Upper lobe of right lung (tissue), 1 donor: ENCODE results near the gene TSPAN15. TPM values are rescaled to one million over a fixed set of nuclear protein-coding genes. Genes with fewer than 3 reads are reported as not detected.
A peak's percentile ranks its signal among the peaks of the same experiment; 100 is the strongest.

Experiments
- ATAC-seq: fragments of 200-7000 bp; cut with Tn5 transposase; one replicate; pipeline ENCODE4 v1.9.1; 2020; ENCODE audit warnings: mild to moderate bottlenecking, moderate library complexity
- DNase-seq: peaks from one replicate; pipeline ENCODE4 v3.0.0-alpha.2; 2020
- H3K27ac ChIP-seq: fragments of 200-600 bp; one replicate; pipeline ENCODE4 v1.8.0; 2022
- H3K27me3 ChIP-seq: fragments of 200-600 bp; one replicate; pipeline ENCODE4 v1.8.0; 2022; ENCODE audit warnings: mild to moderate bottlenecking
- H3K36me3 ChIP-seq: fragments of 200-600 bp; one replicate; pipeline ENCODE4 v1.8.0; 2022
- H3K4me1 ChIP-seq: fragments of 200-600 bp; one replicate; pipeline ENCODE4 v1.8.0; 2022
- H3K4me3 ChIP-seq: fragments of 200-600 bp; one replicate; pipeline ENCODE4 v1.8.0; 2022; ENCODE audit warnings: mild to moderate bottlenecking
- H3K9me3 ChIP-seq: fragments of 200-600 bp; one replicate; pipeline ENCODE4 v1.8.0; 2022
- CTCF ChIP-seq: fragments of 200-600 bp; IDR thresholded peaks from one replicate; pipeline ENCODE4 v1.8.0; 2022; ENCODE audit warnings: antibody characterized with exemption
- intact Hi-C: fragments of 100-400 bp; cut with DNase I; formaldehyde crosslinking; loops from one replicate; pipeline ENCODE4 v1.11.0; 2022
- long read RNA-seq: library from polyadenylated mRNA; unstranded; transcript quantifications from one replicate; pipeline ENCODE4 v2.0.0, GENCODE V29; 2021
- total RNA-seq: library from RNA; stranded (reverse); fragmentation: NEBNext Ultra II Directional; extraction: Animal tissue kit (Norgen Biotek cat#: 25700); gene quantifications from one replicate; pipeline ENCODE4 v1.2.1, GENCODE V29; 2021
- donor health status: DM: no; HTN: yes; CAD: no; lungs with severe emphysema.

The TSPAN15 gene
- 47.3 TPM for total RNA-seq
- long read RNA-seq, transcript TSPAN15-201 (8 exons, 1,698 nt), result major isoform, 49 of 78 reads
- long read RNA-seq, partial matches to known transcripts, result 7 of 78 reads
- long read RNA-seq, other reads (novel, unspliced or antisense), result 22 of 78 reads

- intact Hi-C loops, result no loop called here
- Histone ChIP-seq H3K4me1 (peaks cover 26% of the 10 kb centered on the region), H3K36me3 (no peaks in the 10 kb centered on the region), H3K27me3 (no peaks in the 10 kb centered on the region), H3K9me3 (no peaks in the 10 kb centered on the region), H3K4me3 (peak within 1 kb of the TSS; percentile 72), H3K27ac (peak within 1 kb of the TSS; percentile 66)
- TF ChIP-seq CTCF, result no peak
- DNase-seq (peak; percentile 96), ATAC-seq (peak; percentile 95)
These were observed at the start of gene TSPAN15 for GRCh38 chr10:69451209-69451783. Gene TSPAN15 (plus strand): TSS chr10:69451465. CDS start chr10:69451595, 130 bp downstream.

- no peak overlapping the region for H3K4me3 ChIP-seq
- H3K27ac ChIP-seq, result no peak overlapping the region
- intact Hi-C loops, result no loop called here
These were observed 48.9 kb upstream of the TSPAN15 start for GRCh38 chr10:69402386-69402785.

GRCh38 chr10:69403066-69403465, 48.2 kb upstream of the TSPAN15 start:
- H3K27ac ChIP-seq, result no peak overlapping the region
- no peak for TF ChIP-seq CTCF
- H3K27me3 ChIP-seq, result no peaks in the 10 kb centered on the region
- intact Hi-C loops, result no loop called here
- H3K4me3 ChIP-seq, result no peak overlapping the region
- no peak for DNase-seq
- H3K9me3 ChIP-seq, result no peaks in the 10 kb centered on the region
- peaks cover 19% of the 10 kb centered on the region for H3K4me1 ChIP-seq
- no peak for ATAC-seq
- peaks cover 43% of the 10 kb centered on the region for H3K36me3 ChIP-seq

More at GRCh38 chr10:69402386-69402785, 48.9 kb upstream of the TSPAN15 start:
- no peaks in the 10 kb centered on the region for H3K27me3 ChIP-seq
- H3K4me1 ChIP-seq, result peaks cover 14% of the 10 kb centered on the region
- TF ChIP-seq CTCF, result no peak
- H3K36me3 ChIP-seq, result peaks cover 47% of the 10 kb centered on the region
- DNase-seq (no peak), ATAC-seq (no peak)
- H3K9me3 ChIP-seq, result no peaks in the 10 kb centered on the region

GRCh38 chr10:69403519-69403918, 47.7 kb upstream of the TSPAN15 start:
- H3K4me3 ChIP-seq, result no peak overlapping the region
- H3K27me3 ChIP-seq, result no peaks in the 10 kb centered on the region
- intact Hi-C loops, result no loop called here
- H3K36me3 ChIP-seq, result peaks cover 39% of the 10 kb centered on the region
- no peak for TF ChIP-seq CTCF
- H3K4me1 ChIP-seq, result peaks cover 24% of the 10 kb centered on the region
- DNase-seq (no peak), ATAC-seq (peak; percentile 16)
- H3K27ac ChIP-seq, result no peak overlapping the region
- H3K9me3 ChIP-seq, result no peaks in the 10 kb centered on the region

- Histone ChIP-seq H3K36me3 (peaks cover 31% of the 10 kb centered on the region), H3K27ac (no peak overlapping the region), H3K9me3 (no peaks in the 10 kb centered on the region), H3K27me3 (no peaks in the 10 kb centered on the region), H3K4me3 (no peak overlapping the region), H3K4me1 (peaks cover 29% of the 10 kb centered on the region)
- DNase-seq (no peak), ATAC-seq (no peak)
- intact Hi-C loops, result no loop called here
- no peak for TF ChIP-seq CTCF
These were observed 46.5 kb upstream of the TSPAN15 start for GRCh38 chr10:69404786-69405185.
